Endothelial cell of umbilical vein (primary cell): Measurements from ENCODE around the gene ITFG1. TPM values are rescaled to one million over a fixed set of nuclear protein-coding genes. Genes with fewer than 3 reads are reported as not detected.
"Not testable (repeated sequence)": the region's sequence is repeated elsewhere in the genome, so short reads cannot be mapped to it uniquely, and the experiment has no call there.

Source experiments
- BruUV-seq: library from RNA; stranded (reverse); fragments of 400-500 nt; replicated peaks from 2 replicates; lab custom pipeline; 2021; lab: Mats Ljungman, UMichigan
- CTCF ChIA-PET: fragments of 300-600, 350-600 bp; sonication (Branson Sonifier 250); formaldehyde crosslinking; loops from one replicate; lab custom pipeline; 2021; ENCODE audit warnings: antibody characterized with exemption, inconsistent platforms; lab: Charles Lee
- POLR2A ChIA-PET: fragments of 300-600, 350-600 bp; sonication (Branson Sonifier 250); formaldehyde crosslinking; loops from one replicate; lab custom pipeline; 2021; ENCODE audit warnings: antibody characterized with exemption, inconsistent platforms; lab: Charles Lee
- DNase-seq: peaks from one replicate; pipeline ENCODE4 v3.0.0-alpha.2; 2011; ENCODE audit warnings: low read depth, low spot score
- FAIRE-seq: peaks from 2 replicates; lab custom pipeline; 2011; peaks lifted over from hg19 to GRCh38; lab: Jason Lieb, UNC
- H2AFZ ChIP-seq: 2 replicates; pipeline ENCODE4 v1.6.0; 2012; ENCODE audit warnings: low read depth, low read length, control low read depth, inconsistent platforms
- H3K27ac ChIP-seq: 2 replicates; pipeline ENCODE4 v1.5.1; 2011; ENCODE audit warnings: low read depth, mild to moderate bottlenecking, control low read depth, low read length, moderate library complexity; ENCODE audit not compliant: insufficient read depth
- H3K27me3 ChIP-seq, 2 experiments: 2 replicates each; pipeline versions ENCODE4 v1.6.0 to v1.6.1; 2011; ENCODE audit warnings: low read length in 2 of 2, mixed read lengths in 1 of 2; ENCODE audit not compliant: control insufficient read depth in 2 of 2, insufficient read depth in 2 of 2
- H3K36me3 ChIP-seq, 2 experiments: 2 replicates in 1 of 2; 3 replicates in 1 of 2; pipeline ENCODE4 v1.5.1; 2011; ENCODE audit warnings: low read length in 2 of 2, mild to moderate bottlenecking in 1 of 2, moderate library complexity in 1 of 2; ENCODE audit not compliant: control insufficient read depth in 2 of 2, insufficient read depth in 2 of 2; ENCODE audit errors: extremely low read depth in 1 of 2
- H3K4me1 ChIP-seq: 3 replicates; pipeline ENCODE4 v1.5.1; 2011; ENCODE audit warnings: mild to moderate bottlenecking, low read length; ENCODE audit not compliant: control insufficient read depth, insufficient read depth; ENCODE audit errors: extremely low read depth
- H3K4me2 ChIP-seq: 2 replicates; pipeline ENCODE4 v1.6.1; 2011; ENCODE audit warnings: low read length, control low read depth, mixed read lengths; ENCODE audit not compliant: insufficient read depth
- H3K4me3 ChIP-seq, 3 experiments: fragments of 200-600 bp in 1 of 3; sonication (generic), shearing (Covaris generic) in 1 of 3; replicated peaks in 1 of 3; 2 replicates each; pipeline ENCODE4 v1.5.1; 2011 to 2016; ENCODE audit warnings: control low read depth in 3 of 3, low read length in 3 of 3, mild to moderate bottlenecking in 2 of 3, inconsistent platforms in 1 of 3, low read depth in 1 of 3, moderate library complexity in 1 of 3; ENCODE audit not compliant: insufficient read depth in 1 of 3
- H3K79me2 ChIP-seq: 2 replicates; pipeline ENCODE4 v1.6.0; 2012; ENCODE audit warnings: low read length, inconsistent platforms; ENCODE audit not compliant: control insufficient read depth, insufficient read depth
- H3K9ac ChIP-seq: replicated peaks from 2 replicates; pipeline ENCODE3; 2011; ENCODE audit warnings: low read length, control low read depth; ENCODE audit not compliant: insufficient read depth; ENCODE audit errors: extremely low read depth
- H3K9me1 ChIP-seq: replicated peaks from 3 replicates; pipeline ENCODE4 v1.6.0; 2011; ENCODE audit warnings: mild to moderate bottlenecking, low read length; ENCODE audit not compliant: control insufficient read depth, insufficient read depth; ENCODE audit errors: extremely low read depth
- H3K9me3 ChIP-seq: replicated peaks from 2 replicates; pipeline ENCODE4 v1.5.1; 2012; ENCODE audit warnings: low read length, inconsistent platforms; ENCODE audit not compliant: control insufficient read depth, insufficient read depth
- H4K20me1 ChIP-seq: replicated peaks from 2 replicates; pipeline ENCODE3; 2011; ENCODE audit warnings: mild to moderate bottlenecking, low read length; ENCODE audit not compliant: control insufficient read depth, insufficient read depth; ENCODE audit errors: extremely low read depth
- CTCF ChIP-seq, 2 donors: IDR thresholded peaks; 1 replicate in 1 of 2; 2 replicates in 1 of 2; pipeline ENCODE4 v1.5.1; 2011; ENCODE audit warnings: low read length in 2 of 2, mild to moderate bottlenecking in 2 of 2, moderate library complexity in 2 of 2, control low read depth in 1 of 2, inconsistent platforms in 1 of 2, low read depth in 1 of 2; ENCODE audit not compliant: insufficient read depth in 1 of 2; ENCODE audit errors: extremely low read depth in 1 of 2
- EZH2 ChIP-seq: IDR thresholded peaks from 2 replicates; pipeline ENCODE4 v1.6.1; 2012; ENCODE audit warnings: borderline replicate concordance, low read depth, mild to moderate bottlenecking, moderate library complexity, low read length, inconsistent platforms; ENCODE audit not compliant: severe bottlenecking
- FOS ChIP-seq: IDR thresholded peaks from 2 replicates; pipeline ENCODE4 v1.6.1; 2011; ENCODE audit warnings: mild to moderate bottlenecking, low read length, moderate library complexity, borderline replicate concordance; ENCODE audit not compliant: insufficient read depth
- GATA2 ChIP-seq: IDR thresholded peaks from 2 replicates; pipeline ENCODE4 v1.7.0; 2011; ENCODE audit warnings: low read depth, mild to moderate bottlenecking, moderate library complexity, mixed read lengths, low read length; ENCODE audit not compliant: insufficient read length, insufficient read depth
- JUN ChIP-seq: IDR thresholded peaks from 2 replicates; pipeline ENCODE4 v1.6.1; 2011; ENCODE audit warnings: borderline replicate concordance, low read depth; ENCODE audit not compliant: insufficient read length, insufficient read depth
- MAX ChIP-seq: IDR thresholded peaks from 2 replicates; pipeline ENCODE4 v1.6.1; 2011; ENCODE audit not compliant: insufficient read depth, insufficient read length
- MYC ChIP-seq: IDR thresholded peaks from one replicate; pipeline ENCODE4 v1.6.1; 2011; ENCODE audit warnings: mild to moderate bottlenecking, low read depth, low read length
- POLR2A ChIP-seq: IDR thresholded peaks from 2 replicates; pipeline ENCODE4 v1.6.1; 2012; ENCODE audit warnings: low read depth, mild to moderate bottlenecking, control low read depth, low read length
- POLR2AphosphoS5 ChIP-seq: IDR thresholded peaks from 2 replicates; pipeline ENCODE4 v1.6.1; 2012; ENCODE audit warnings: low read depth, mild to moderate bottlenecking, control low read depth, low read length, moderate library complexity; ENCODE audit not compliant: insufficient read depth
- dilution Hi-C: fragments of 300-500 bp; cut with MboI; formaldehyde crosslinking; loops from one replicate; pipeline ENCODE4 v1.15.0; 2019; ENCODE audit warnings: low sequenced_read_pairs; ENCODE audit not compliant: extremely low pct_ligation_motif_present
- intact Hi-C: fragments of 100-400 bp; cut with micrococcal nuclease; formaldehyde crosslinking; loops from one replicate; pipeline ENCODE4 v1.10.0; 2022
- polyA plus RNA-seq, 4 experiments: library from polyadenylated mRNA; depleted of rRNA in 3 of 4; stranded (reverse) in 3 of 4; unstranded in 1 of 4; fragments of >200 nt; gene quantifications; 2 replicates each; pipeline versions ENCODE4 v1.2.1 to v1.2.3, GENCODE V29; 2011 to 2012; ENCODE audit warnings: missing spikeins in 1 of 4
- total RNA-seq: library from RNA; stranded (reverse); gene quantifications from 2 replicates; pipeline ENCODE4 v1.2.3, GENCODE V29; 2021

The ITFG1 gene
- total and polyA plus RNA-seq, 2 donors (not counting 3 experiments of a cell fraction or from before 2014, with no cell fraction given): 32.1 to 44.2 TPM

DNA sequence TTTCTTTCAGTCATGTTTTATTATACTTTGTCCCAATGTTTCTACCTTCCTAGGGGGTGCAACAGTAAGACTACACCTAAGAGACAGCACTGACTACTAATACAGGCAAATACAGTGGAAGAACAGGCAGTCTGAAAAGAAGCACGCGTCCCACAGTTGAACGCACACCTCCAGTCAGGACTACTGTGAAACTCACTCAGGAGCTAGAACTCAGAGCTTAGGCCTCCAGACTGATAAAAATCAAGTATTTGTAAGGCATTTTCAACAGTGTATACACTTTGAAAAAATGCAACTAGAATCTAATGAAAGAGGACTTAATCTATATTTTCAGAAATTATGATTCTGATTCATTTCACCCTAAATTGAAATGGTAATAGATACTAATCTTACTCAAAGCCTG, 14.4 kb downstream of the ITFG1 start:
- Histone ChIP-seq H3K36me3 (peaks cover 0 to 1% of the 10 kb centered on the region in 2 experiments), H3K9me1 (no peaks in the 10 kb centered on the region), H2AFZ (no peak overlapping the region), H3K9ac (no peak overlapping the region), H4K20me1 (no peaks in the 10 kb centered on the region), H3K27me3 (no peaks in the 10 kb centered on the region), H3K4me3 (no peak overlapping the region), H3K4me1 (no peaks in the 10 kb centered on the region), H3K9me3 (no peaks in the 10 kb centered on the region), H3K79me2 (no peaks in the 10 kb centered on the region), H3K4me2 (no peak overlapping the region), H3K27ac (no peak overlapping the region)
- CTCF ChIA-PET: interaction anchor here (1.0 to 1.2 kb wide), 2 partner anchors 9 to 11 kb away, joined by 3 to 4 read pairs; no protein-coding TSS in a partner anchor
- TF ChIP-seq JUN: no peak
- no peak for TF ChIP-seq MAX
- no peak for TF ChIP-seq CTCF (IDR thresholded peaks at IDR 0.05; ENCODE audit: extremely low read depth in 1 of 2, insufficient read depth in 1 of 2, low read depth in 1 of 2, low read length in 2 of 2)
- TF ChIP-seq GATA2: no peak
- TF ChIP-seq EZH2: no peak
- TF ChIP-seq POLR2A: no peak
- no peak for TF ChIP-seq MYC
- no peak for TF ChIP-seq FOS
- TF ChIP-seq POLR2AphosphoS5: no peak
- dilution Hi-C loops (no loop called here), intact Hi-C loops (loop anchor here (1.0 kb wide), 1 partner anchor 9 kb away; no protein-coding TSS in a partner anchor)
- FAIRE-seq (no peak), DNase-seq (no peak)
- BruUV-seq: no TSS peak
- POLR2A ChIA-PET: no interaction called here

GRCh38 chr16:47442884-47443283, 18.0 kb downstream of the ITFG1 start:
- H3K36me3 ChIP-seq, H3K4me1 ChIP-seq, H4K20me1 ChIP-seq, H3K9me1 ChIP-seq, dilution Hi-C loops, H3K27me3 ChIP-seq, CTCF ChIA-PET, BruUV-seq, H3K9me3 ChIP-seq, FAIRE-seq, intact Hi-C loops, H2AFZ ChIP-seq, H3K79me2 ChIP-seq, H3K4me3 ChIP-seq, H3K27ac ChIP-seq, H3K4me2 ChIP-seq, H3K9ac ChIP-seq, POLR2A ChIA-PET, DNase-seq: not testable (repeated sequence)

DNA sequence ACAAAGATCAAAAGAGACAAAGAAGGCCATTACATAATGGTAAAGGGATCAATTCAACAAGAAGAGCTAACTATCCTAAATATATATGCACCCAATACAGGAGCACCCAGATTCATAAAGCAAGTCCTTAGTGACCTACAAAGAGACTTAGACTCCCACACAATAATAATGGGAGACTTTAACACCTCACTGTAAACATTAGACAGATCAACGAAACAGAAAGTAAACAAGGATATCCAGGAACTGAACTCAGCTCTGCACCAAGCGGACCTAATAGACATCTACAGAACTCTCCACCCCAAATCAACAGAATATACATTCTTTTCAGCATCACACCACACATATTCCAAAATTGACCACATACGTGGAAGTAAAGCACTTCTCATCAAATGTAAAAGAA, 20.8 kb downstream of the ITFG1 start:
- POLR2A ChIA-PET, dilution Hi-C loops, H3K4me2 ChIP-seq, H3K4me1 ChIP-seq, H4K20me1 ChIP-seq, DNase-seq, intact Hi-C loops, H3K36me3 ChIP-seq, H3K9me3 ChIP-seq, H2AFZ ChIP-seq, CTCF ChIA-PET, H3K79me2 ChIP-seq, H3K27ac ChIP-seq, BruUV-seq, FAIRE-seq, H3K27me3 ChIP-seq, H3K9me1 ChIP-seq, H3K4me3 ChIP-seq, H3K9ac ChIP-seq: not testable (repeated sequence)
